Caco-2 (cell line): ENCODE measurements around the gene RASGRF2. TPM values are rescaled to one million over a fixed set of nuclear protein-coding genes. Genes with fewer than 3 reads are reported as not detected.

Experiments used
- BruUV-seq: library from RNA; stranded (reverse); fragments of 400-500 nt; replicated peaks from 2 replicates; lab custom pipeline; 2021; lab: Mats Ljungman, UMichigan
- CTCF ChIA-PET: fragments of 300-600 bp; sonication (Branson Sonifier 250); formaldehyde crosslinking; loops from one replicate; lab custom pipeline; 2022; ENCODE audit warnings: antibody characterized with exemption; lab: Charles Lee
- POLR2A ChIA-PET: fragments of 300-600 bp; sonication (Branson Sonifier 250); formaldehyde crosslinking; loops from one replicate; lab custom pipeline; 2022; ENCODE audit warnings: antibody characterized with exemption; lab: Charles Lee
- DNase-seq, 2 experiments: peaks; one replicate each; pipeline versions ENCODE4 v3.0.0 to v3.0.0-alpha.2; 2020 to 2022
- H3K27me3 ChIP-seq: replicated peaks from 2 replicates; pipeline ENCODE4 v1.6.0; 2011; ENCODE audit warnings: low read length; ENCODE audit not compliant: control insufficient read depth, insufficient read depth
- H3K36me3 ChIP-seq: 2 replicates; pipeline ENCODE4 v1.5.1; 2011; ENCODE audit warnings: low read length; ENCODE audit not compliant: control insufficient read depth, insufficient read depth
- H3K4me1 ChIP-seq: fragments of 250-450 bp; sonication (Bioruptor Pico); 2 replicates; pipeline ENCODE4 v1.5.1; 2020; ENCODE audit warnings: mild to moderate bottlenecking
- H3K4me3 ChIP-seq: 2 replicates; pipeline ENCODE4 v1.5.1; 2011; ENCODE audit warnings: low read depth, mild to moderate bottlenecking, control low read depth, low read length
- H3K9me3 ChIP-seq: fragments of 250-450 bp; sonication (Bioruptor Pico); 2 replicates; pipeline ENCODE4 v1.5.1; 2020; ENCODE audit warnings: mild to moderate bottlenecking, moderate library complexity
- H3K27ac Mint-ChIP-seq: one replicate; pipeline ENCODE4 v1.8.0; 2022; ENCODE audit warnings: mixed read lengths; ENCODE audit not compliant: unreplicated experiment
- H3K27me3 Mint-ChIP-seq: one replicate; pipeline ENCODE4 v1.8.0; 2022; ENCODE audit warnings: mixed read lengths; ENCODE audit not compliant: insufficient read depth, unreplicated experiment
- H3K36me3 Mint-ChIP-seq: one replicate; pipeline ENCODE4 v1.8.0; 2022; ENCODE audit warnings: mild to moderate bottlenecking, mixed read lengths; ENCODE audit not compliant: insufficient read depth, unreplicated experiment
- H3K4me1 Mint-ChIP-seq: one replicate; pipeline ENCODE4 v1.8.0; 2022; ENCODE audit warnings: low read depth, mixed read lengths; ENCODE audit not compliant: unreplicated experiment
- H3K4me3 Mint-ChIP-seq: one replicate; pipeline ENCODE4 v1.8.0; 2022; ENCODE audit warnings: mild to moderate bottlenecking, moderate library complexity, mixed read lengths; ENCODE audit not compliant: unreplicated experiment
- H3K9me3 Mint-ChIP-seq: one replicate; pipeline ENCODE4 v1.8.0; 2022; ENCODE audit warnings: mixed read lengths; ENCODE audit not compliant: unreplicated experiment
- CTCF ChIP-seq, 2 experiments: fragments of 200-600 bp in 1 of 2; IDR thresholded peaks; 1 replicate in 1 of 2; 2 replicates in 1 of 2; pipeline versions ENCODE4 v1.5.1 to v1.8.0; 2011 to 2022; ENCODE audit warnings: antibody characterized with exemption in 1 of 2, control low read depth in 1 of 2, inconsistent platforms in 1 of 2, low read depth in 1 of 2, low read length in 1 of 2, mild to moderate bottlenecking in 1 of 2, moderate library complexity in 1 of 2; ENCODE audit not compliant: insufficient read depth in 1 of 2, severe bottlenecking in 1 of 2, unreplicated experiment in 1 of 2
- intact Hi-C: fragments of 100-400 bp; cut with micrococcal nuclease; formaldehyde crosslinking; loops from one replicate; pipeline ENCODE4 v1.10.0; 2022; ENCODE audit not compliant: unreplicated experiment
- total RNA-seq: library from RNA; stranded (reverse); gene quantifications from 2 replicates; pipeline ENCODE4 v1.2.3, GENCODE V29; 2022

RASGRF2 gene
- total RNA-seq, 1 experiment from 2014 or later = 23.1 TPM

- BruUV-seq = no TSS peak
- no peak for TF ChIP-seq CTCF (IDR thresholded peaks at IDR 0.05; ENCODE audit: insufficient read depth in 1 of 2, low read depth in 1 of 2, low read length in 1 of 2, severe bottlenecking in 1 of 2, unreplicated experiment in 1 of 2)
- Mint-ChIP-seq H3K4me3 (no peak overlapping the region), H3K27me3 (no peaks in the 10 kb centered on the region), H3K4me1 (no peaks in the 10 kb centered on the region), H3K9me3 (no peaks in the 10 kb centered on the region), H3K36me3 (no peaks in the 10 kb centered on the region), H3K27ac (no peak overlapping the region)
- H3K4me1 ChIP-seq = no peaks in the 10 kb centered on the region
- H3K36me3 ChIP-seq = no peaks in the 10 kb centered on the region
- DNase-seq = no peak
- POLR2A ChIA-PET = no interaction called here
- CTCF ChIA-PET = no interaction called here
- no peak overlapping the region for H3K4me3 ChIP-seq
- no peaks in the 10 kb centered on the region for H3K9me3 ChIP-seq
- H3K27me3 ChIP-seq = no peaks in the 10 kb centered on the region
- intact Hi-C loops = no loop called here
These were observed 38.4 kb downstream of the RASGRF2 start for GRCh38 chr5:80998590-80998979.

- Histone ChIP-seq H3K9me3 (no peaks in the 10 kb centered on the region), H3K4me3 (no peak overlapping the region), H3K4me1 (no peaks in the 10 kb centered on the region), H3K27me3 (no peaks in the 10 kb centered on the region), H3K36me3 (no peaks in the 10 kb centered on the region)
- H3K36me3 Mint-ChIP-seq = no peaks in the 10 kb centered on the region
- intact Hi-C loops = no loop called here
- H3K27me3 Mint-ChIP-seq = no peaks in the 10 kb centered on the region
- CTCF ChIA-PET = no interaction called here
- no peaks in the 10 kb centered on the region for H3K9me3 Mint-ChIP-seq
- H3K4me1 Mint-ChIP-seq = no peaks in the 10 kb centered on the region
- no peak overlapping the region for H3K27ac Mint-ChIP-seq
- no TSS peak for BruUV-seq
- H3K4me3 Mint-ChIP-seq = no peak overlapping the region
- POLR2A ChIA-PET = no interaction called here
- no peak for TF ChIP-seq CTCF (IDR thresholded peaks at IDR 0.05; ENCODE audit: insufficient read depth in 1 of 2, low read depth in 1 of 2, low read length in 1 of 2, severe bottlenecking in 1 of 2, unreplicated experiment in 1 of 2)
- DNase-seq = no peak
These were observed 43.7 kb downstream of the RASGRF2 start for GRCh38 chr5:81003811-81004386.

- Histone ChIP-seq H3K36me3 (no peaks in the 10 kb centered on the region), H3K9me3 (no peaks in the 10 kb centered on the region), H3K4me3 (no peak overlapping the region), H3K27me3 (no peaks in the 10 kb centered on the region), H3K4me1 (no peaks in the 10 kb centered on the region)
- Mint-ChIP-seq H3K9me3 (no peaks in the 10 kb centered on the region), H3K4me1 (no peaks in the 10 kb centered on the region), H3K4me3 (no peak overlapping the region), H3K36me3 (no peaks in the 10 kb centered on the region), H3K27ac (no peak overlapping the region), H3K27me3 (no peaks in the 10 kb centered on the region)
- ChIA-PET CTCF (no interaction called here), POLR2A (no interaction called here)
- intact Hi-C loops = no loop called here
- DNase-seq = no peak
- BruUV-seq = no TSS peak
- TF ChIP-seq CTCF (IDR thresholded peaks at IDR 0.05; ENCODE audit: insufficient read depth in 1 of 2, low read depth in 1 of 2, low read length in 1 of 2, severe bottlenecking in 1 of 2, unreplicated experiment in 1 of 2) = no peak
These were observed 45.5 kb downstream of the RASGRF2 start for GRCh38 chr5:81005708-81006107.
